ENCODE results near the gene UBAP1L.

Gene UBAP1L

GRCh38 chr15:65067317-65067644 lies 47.7 kb downstream of the UBAP1L start:
- FAIRE-seq (no peak), DNase-seq (ENCODE audit: insufficient read length, low spot score) (no peak)
- no peak for TF ChIP-seq CTCF (IDR thresholded peaks at IDR 0.05; ENCODE audit: insufficient read depth, missing control alignments)

GRCh38 chr15:65066635-65067316 lies 48.2 kb downstream of the UBAP1L start:
- no peak for DNase-seq (ENCODE audit: insufficient read length, low spot score)
- no peak for FAIRE-seq
- TF ChIP-seq CTCF (IDR thresholded peaks at IDR 0.05; ENCODE audit: insufficient read depth, missing control alignments): no peak

GRCh38 chr15:65066001-65066634 lies 48.9 kb downstream of the UBAP1L start:
- DNase-seq (ENCODE audit: insufficient read length, low spot score): no peak
- FAIRE-seq: no peak
- TF ChIP-seq CTCF (IDR thresholded peaks at IDR 0.05; ENCODE audit: insufficient read depth, missing control alignments): no peak

GRCh38 chr15:65062726-65063125 lies 52.3 kb downstream of the UBAP1L start:
- TF ChIP-seq CTCF (IDR thresholded peaks at IDR 0.05; ENCODE audit: insufficient read depth, missing control alignments): no peak
- FAIRE-seq (no peak), DNase-seq (ENCODE audit: insufficient read length, low spot score) (no peak)

GRCh38 chr15:65062061-65062460 lies 52.9 kb downstream of the UBAP1L start:
- DNase-seq (ENCODE audit: insufficient read length, low spot score) (no peak), FAIRE-seq (no peak)
- no peak for TF ChIP-seq CTCF (IDR thresholded peaks at IDR 0.05; ENCODE audit: insufficient read depth, missing control alignments)

- DNase-seq (ENCODE audit: insufficient read length, low spot score): no peak
- no peak for TF ChIP-seq CTCF (IDR thresholded peaks at IDR 0.05; ENCODE audit: insufficient read depth, missing control alignments)
- FAIRE-seq: no peak
Measured at GRCh38 chr15:65060641-65061397, 54.2 kb downstream of the UBAP1L start.

All from D721Med (cell line).